Inflammatory macrophage (primary cell): ENCODE data around the gene TAS2R38.

ENCODE experiments used
- DNase-seq, 2 donors: peaks; one replicate each; pipeline ENCODE4 v3.0.0-alpha.2; 2020 to 2022

TAS2R38 gene

GRCh38 chr7:141975806-141976523 is 2.4 kb upstream of the TAS2R38 start:
- DNase-seq = peak; percentile 83 to 85

GRCh38 chr7:141974831-141975230 is 1.3 kb upstream of the TAS2R38 start:
- no peak for DNase-seq

GRCh38 chr7:141960687-141961422 is 12.7 kb downstream of the TAS2R38 start:
- DNase-seq = peak; percentile 76 to 97

- peak; percentile 67 to 92 for DNase-seq
Observed at GRCh38 chr7:141956084-141956483, 17.5 kb downstream of the TAS2R38 start.

- no peak for DNase-seq
Observed at GRCh38 chr7:141954334-141954733, 19.2 kb downstream of the TAS2R38 start.

GRCh38 chr7:141952461-141952860 is 21.1 kb downstream of the TAS2R38 start:
- peak in 1 of 2 donors; percentile 30 for DNase-seq

GRCh38 chr7:141950806-141951205 is 22.8 kb downstream of the TAS2R38 start:
- peak; percentile 78 to 79 for DNase-seq

GRCh38 chr7:141949911-141950310 is 23.7 kb downstream of the TAS2R38 start:
- DNase-seq = peak in 1 of 2 donors; percentile 51

- DNase-seq = peak; percentile 37 to 48
Observed at GRCh38 chr7:141949451-141949850, 24.1 kb downstream of the TAS2R38 start.

- DNase-seq = no peak
Observed at GRCh38 chr7:141949021-141949420, 24.6 kb downstream of the TAS2R38 start.

- DNase-seq = peak; percentile 63 to 68
Observed at GRCh38 chr7:141946796-141947195, 26.8 kb downstream of the TAS2R38 start, which contains the start of gene CLEC5A. Gene CLEC5A, minus strand, starts transcription at chr7:141946974. Its CDS starts 682 bp downstream, at chr7:141946292.

GRCh38 chr7:141945356-141945755 is 28.2 kb downstream of the TAS2R38 start:
- DNase-seq = peak; percentile 91 to 97

GRCh38 chr7:141944811-141945210 is 28.8 kb downstream of the TAS2R38 start:
- DNase-seq = peak; percentile 53 to 68

- DNase-seq = no peak
Observed at GRCh38 chr7:141943846-141944245, 29.7 kb downstream of the TAS2R38 start.

GRCh38 chr7:141941075-141941474 is 32.5 kb downstream of the TAS2R38 start:
- DNase-seq = no peak

- DNase-seq = no peak
Observed at GRCh38 chr7:141930211-141930610, 43.4 kb downstream of the TAS2R38 start.

GRCh38 chr7:141928845-141929195 is 44.8 kb downstream of the TAS2R38 start:
- DNase-seq = no peak

- peak in 1 of 2 donors; percentile 60 for DNase-seq
Observed at GRCh38 chr7:141928146-141928844, 45.3 kb downstream of the TAS2R38 start.
